Measurements from ENCODE around the gene LCE1D.

GRCh38 chr1:152776361-152776760, 20.2 kb upstream of the LCE1D start:
- TF ChIP-seq CTCF (conservative IDR thresholded peaks at IDR 0.05; ENCODE audit: low read depth in 2 of 2) (no peak), REST (IDR thresholded peaks at IDR 0.05; ENCODE audit: unreplicated experiment) (no peak), EZH2 (IDR thresholded peaks at IDR 0.05; ENCODE audit: low read depth, unreplicated experiment) (no peak), NANOG (IDR thresholded peaks at IDR 0.05; ENCODE audit: borderline replicate concordance) (no peak), POLR2AphosphoS5 (IDR thresholded peaks at IDR 0.05; ENCODE audit: low read depth) (no peak), EZH2phosphoT487 (IDR thresholded peaks at IDR 0.05; ENCODE audit: unreplicated experiment) (no peak), CREB1 (CRISPR knock-in tag; IDR thresholded peaks at IDR 0.05; ENCODE audit: low read depth) (no peak), JUNB (IDR thresholded peaks at IDR 0.05; ENCODE audit: unreplicated experiment) (no peak), STAT1 (IDR thresholded peaks at IDR 0.05; ENCODE audit: unreplicated experiment) (no peak)

Data from GM23338 (cell line).